Right lobe of liver (tissue), 6 donors: Measurements from ENCODE around the gene ATP5F1E. TPM values are rescaled to one million over a fixed set of nuclear protein-coding genes. Genes with fewer than 3 reads are reported as not detected.
A peak's percentile ranks its signal among the peaks of the same experiment; 100 is the strongest.

Source experiments
- ATAC-seq, 4 donors: fragments of 200-7000 bp; cut with Tn5 transposase; one replicate each; pipeline ENCODE4 v1.9.1; 2020; ENCODE audit warnings: mild to moderate bottlenecking in 4 of 4, moderate library complexity in 4 of 4
- DNase-seq, 3 donors: peaks; one replicate each; pipeline ENCODE4 v3.0.0-alpha.2; 2020
- H3K27ac ChIP-seq, 3 donors: fragments of 200-600 bp; one replicate each; pipeline ENCODE4 v1.8.0; 2022
- H3K27me3 ChIP-seq, 2 donors: fragments of 200-600 bp; one replicate each; pipeline ENCODE4 v1.8.0; 2022
- H3K36me3 ChIP-seq, 4 donors: fragments of 200-600 bp; sonication (generic) in 1 of 4; one replicate each; pipeline versions ENCODE4 v1.5.1 to v1.8.0; 2017 to 2022; ENCODE audit warnings: control low read depth in 1 of 4
- H3K4me1 ChIP-seq, 4 donors: fragments of 200-600 bp; sonication (generic) in 1 of 4; one replicate each; pipeline versions ENCODE4 v1.5.1 to v1.8.0; 2017 to 2022; ENCODE audit warnings: control low read depth in 1 of 4
- H3K4me3 ChIP-seq, 3 donors: fragments of 200-600 bp; one replicate each; pipeline ENCODE4 v1.8.0; 2022
- H3K9me3 ChIP-seq, 4 donors: fragments of 200-600 bp; sonication (generic) in 1 of 4; one replicate each; pipeline versions ENCODE4 v1.5.1 to v1.8.0; 2017 to 2022; ENCODE audit warnings: control low read depth in 1 of 4
- POLR2A ChIP-seq: fragments of 450-650 bp; IDR thresholded peaks from one replicate; pipeline ENCODE4 v1.6.1; 2017; ENCODE audit warnings: antibody characterized with exemption, mild to moderate bottlenecking
- WGBS: methylation state at CpG from one replicate; pipeline ENCODE4 v1.1.6; 2018; ENCODE audit warnings: low coverage, low lambda C conversion rate; ENCODE audit not compliant: insufficient coverage; ENCODE audit errors: missing lambda C conversion rate; 5-methylcytosine and 5-hydroxymethylcytosine counted together
- intact Hi-C, 2 donors: fragments of 100-400 bp; cut with DNase I; formaldehyde crosslinking; loops; one replicate each; pipeline versions ENCODE4 v1.11.2 to v1.14.1; 2022
- total RNA-seq, 6 experiments: library from RNA; depleted of rRNA in 2 of 6; stranded (reverse); fragments of >200 nt in 2 of 6; fragmentation: NEBNext Ultra II Directional in 3 of 6; extraction: Animal tissue kit (Norgen Biotek cat#: 25700) in 3 of 6; gene quantifications; one replicate each; pipeline versions ENCODE4 v1.1.0 to v1.2.4, GENCODE V29; 2016 to 2023
- TF ChIP-seq, protein P1 (sequence below), 4 donors: fragments of 200-600 bp in 3 of 4; fragments of 450-650 bp in 1 of 4; IDR thresholded peaks; one replicate each; pipeline versions ENCODE4 v1.5.1 to v1.8.0; 2016 to 2022; ENCODE audit warnings: antibody characterized with exemption in 4 of 4, mild to moderate bottlenecking in 2 of 4
- donor health status: DM: no; HTN: yes; CAD: no.
- donor health status: DM: no; HTN: no; CAD: no.
- donor health status: DM: no; HTN: no; CAD: no.
- donor health status: DM: no; HTN: yes; CAD: no.
- donor health status: DM: no; HTN: yes; CAD: no.

The ATP5F1E gene
- total RNA-seq, 6 experiments from 2014 or later: 15.8 to 34.6 (median 30.5) TPM

DNA sequence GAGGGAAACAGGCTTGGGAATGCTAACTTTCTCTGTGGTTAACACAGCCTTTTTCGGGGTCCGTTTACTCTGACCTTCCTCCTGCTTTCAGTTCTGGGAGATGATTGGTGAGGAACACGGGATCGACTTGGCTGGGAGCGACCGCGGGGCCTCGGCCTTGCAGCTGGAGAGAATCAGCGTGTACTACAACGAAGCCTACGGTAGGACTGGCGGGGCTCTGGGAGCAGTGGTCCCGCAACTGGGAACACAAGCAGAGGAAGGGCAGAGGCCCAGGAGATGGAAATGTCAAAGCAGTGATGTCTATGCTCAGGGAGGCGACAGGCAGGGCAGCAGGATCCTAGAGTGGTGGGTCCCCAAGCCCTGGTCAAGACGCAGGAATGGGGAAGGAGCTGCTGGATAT lies 9.4 kb downstream of the ATP5F1E start:
- WGBS: 95% methylated on average over 14 of the region's 15 CpGs
- intact Hi-C loops: no loop called here
- DNase-seq: no peak
- Histone ChIP-seq H3K9me3 (no peaks in the 10 kb centered on the region), H3K27me3 (no peaks in the 10 kb centered on the region), H3K4me3 (no peak overlapping the region), H3K4me1 (peaks cover 0 to 13% (median 0%) of the 10 kb centered on the region in 4 donors), H3K36me3 (peaks cover 0 to 31% (median 2%) of the 10 kb centered on the region in 4 donors), H3K27ac (no peak overlapping the region)
- TF ChIP-seq, protein P1, sequence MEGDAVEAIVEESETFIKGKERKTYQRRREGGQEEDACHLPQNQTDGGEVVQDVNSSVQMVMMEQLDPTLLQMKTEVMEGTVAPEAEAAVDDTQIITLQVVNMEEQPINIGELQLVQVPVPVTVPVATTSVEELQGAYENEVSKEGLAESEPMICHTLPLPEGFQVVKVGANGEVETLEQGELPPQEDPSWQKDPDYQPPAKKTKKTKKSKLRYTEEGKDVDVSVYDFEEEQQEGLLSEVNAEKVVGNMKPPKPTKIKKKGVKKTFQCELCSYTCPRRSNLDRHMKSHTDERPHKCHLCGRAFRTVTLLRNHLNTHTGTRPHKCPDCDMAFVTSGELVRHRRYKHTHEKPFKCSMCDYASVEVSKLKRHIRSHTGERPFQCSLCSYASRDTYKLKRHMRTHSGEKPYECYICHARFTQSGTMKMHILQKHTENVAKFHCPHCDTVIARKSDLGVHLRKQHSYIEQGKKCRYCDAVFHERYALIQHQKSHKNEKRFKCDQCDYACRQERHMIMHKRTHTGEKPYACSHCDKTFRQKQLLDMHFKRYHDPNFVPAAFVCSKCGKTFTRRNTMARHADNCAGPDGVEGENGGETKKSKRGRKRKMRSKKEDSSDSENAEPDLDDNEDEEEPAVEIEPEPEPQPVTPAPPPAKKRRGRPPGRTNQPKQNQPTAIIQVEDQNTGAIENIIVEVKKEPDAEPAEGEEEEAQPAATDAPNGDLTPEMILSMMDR (IDR thresholded peaks at IDR 0.05): no peak
- TF ChIP-seq POLR2A: no peak
- no peak for ATAC-seq

DNA sequence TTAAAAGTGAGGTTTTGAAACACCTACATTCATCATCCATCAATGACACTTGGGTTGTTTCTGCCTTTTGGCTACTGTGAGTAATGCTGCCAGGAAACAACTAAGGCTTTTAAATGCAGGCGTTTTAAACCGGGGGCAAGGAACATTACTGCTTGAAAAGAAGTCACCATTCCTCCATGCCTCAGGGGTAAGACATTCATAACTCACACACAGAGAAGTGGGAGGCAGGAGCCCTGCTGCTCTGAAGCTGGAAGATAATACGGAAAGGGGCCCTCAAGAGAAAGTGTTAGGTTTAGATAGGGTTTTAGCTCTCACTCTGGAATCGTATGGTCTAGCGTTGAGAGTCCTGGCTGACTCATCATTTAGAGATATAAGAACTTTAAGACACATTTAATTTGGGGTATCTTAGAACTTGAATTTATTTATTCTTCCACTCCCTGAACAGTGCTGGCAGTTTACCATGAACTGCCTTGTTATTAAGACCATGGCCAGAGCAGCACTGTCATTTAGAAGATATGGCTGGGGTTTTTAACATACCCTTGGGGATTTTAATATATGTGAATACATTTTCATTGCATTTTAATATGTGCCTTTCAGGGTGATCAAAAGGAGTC lies 11.1 kb downstream of the ATP5F1E start:
- ATAC-seq (no peak), DNase-seq (no peak)
- no peaks in the 10 kb centered on the region for H3K9me3 ChIP-seq
- intact Hi-C loops: no loop called here
- no peaks in the 10 kb centered on the region for H3K27me3 ChIP-seq
- no peak overlapping the region for H3K27ac ChIP-seq
- no peak overlapping the region for H3K4me3 ChIP-seq
- no peak for TF ChIP-seq POLR2A
- TF ChIP-seq, protein P1 (IDR thresholded peaks at IDR 0.05): no peak
- peaks cover 0 to 21% (median 2%) of the 10 kb centered on the region in 4 donors for H3K36me3 ChIP-seq
- WGBS: 65% methylated on average over 5 of the region's 5 CpGs
- H3K4me1 ChIP-seq: peaks cover 0 to 13% (median 0%) of the 10 kb centered on the region in 4 donors

DNA sequence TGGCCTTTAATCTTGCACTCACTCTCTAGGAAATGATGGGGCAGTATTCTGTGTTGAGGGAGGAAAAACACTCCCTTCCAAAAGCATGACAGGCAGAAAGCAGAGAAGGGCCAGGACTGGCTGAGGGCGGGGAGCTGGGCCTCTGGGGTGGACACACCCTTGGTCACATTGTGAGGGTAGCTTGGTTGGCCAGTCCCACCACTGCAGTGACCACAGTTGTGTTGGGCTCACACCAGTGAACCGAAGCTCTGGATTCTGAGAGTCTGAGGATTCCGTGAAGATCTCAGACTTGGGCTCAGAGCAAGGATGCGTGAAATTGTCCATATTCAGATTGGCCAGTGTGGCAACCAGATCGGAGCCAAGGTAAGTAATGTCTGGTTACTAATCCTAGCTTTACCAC lies 12.9 kb downstream of the ATP5F1E start, which contains the start of gene TUBB1:
TUBB1 (plus strand) TSS at position 213 of the 400 bp plus-strand sequence; CDS start at position 307, 94 bp downstream.
- H3K4me1 ChIP-seq: peaks cover 0 to 7% (median 0%) of the 10 kb centered on the region in 4 donors
- TF ChIP-seq POLR2A: no peak
- TF ChIP-seq, protein P1 (IDR thresholded peaks at IDR 0.05): no peak
- intact Hi-C loops: loop anchor here in 1 of 2 donors (10.0 kb wide), 1 partner anchor 124 kb away; no protein-coding TSS in a partner anchor
- DNase-seq: no peak
- H3K9me3 ChIP-seq: no peaks in the 10 kb centered on the region
- H3K36me3 ChIP-seq: peaks cover 0 to 6% (median 0%) of the 10 kb centered on the region in 4 donors
- no peak for ATAC-seq
- H3K27me3 ChIP-seq: no peaks in the 10 kb centered on the region
- 90% methylated on average over 2 of the region's 5 CpGs for WGBS
- H3K4me3 ChIP-seq: no peak within 1 kb of the TSS
- no peak within 1 kb of the TSS for H3K27ac ChIP-seq

DNA sequence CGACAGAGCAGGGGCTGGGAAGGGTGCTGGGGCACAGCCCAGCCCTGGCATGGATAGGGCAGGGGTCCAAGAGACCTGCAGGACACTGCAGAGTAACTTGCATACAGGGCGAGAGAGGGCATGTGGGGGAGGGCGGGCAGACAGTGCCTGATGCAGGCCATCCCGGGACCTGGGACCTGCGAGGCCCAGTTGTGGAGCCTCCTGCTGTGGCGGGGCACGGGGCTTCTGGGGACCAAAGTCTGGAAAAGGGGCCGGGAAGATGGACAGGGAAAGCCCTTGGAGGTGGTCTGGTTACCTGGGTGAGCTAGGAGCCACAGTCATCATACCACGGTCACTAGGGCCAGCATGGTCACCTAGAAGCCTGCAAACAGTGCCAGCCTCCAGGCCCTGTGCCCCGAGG lies 13.3 kb downstream of the ATP5F1E start:
- Histone ChIP-seq H3K9me3 (no peaks in the 10 kb centered on the region), H3K4me3 (no peak overlapping the region), H3K27me3 (no peaks in the 10 kb centered on the region), H3K4me1 (peaks cover 0 to 7% (median 0%) of the 10 kb centered on the region in 4 donors), H3K27ac (no peak overlapping the region), H3K36me3 (peaks cover 0 to 2% (median 0%) of the 10 kb centered on the region in 4 donors)
- DNase-seq (peak in 1 of 3 donors; percentile 43), ATAC-seq (peak in 1 of 4 donors; percentile 14)
- 71% methylated on average over 1 of the region's 10 CpGs for WGBS
- TF ChIP-seq, protein P1 (IDR thresholded peaks at IDR 0.05): no peak
- no peak for TF ChIP-seq POLR2A
- intact Hi-C loops: loop anchor here in 1 of 2 donors (10.0 kb wide), 1 partner anchor 124 kb away; no protein-coding TSS in a partner anchor
